GM23338 (cell line): ENCODE data around the gene CMSS1. TPM values are rescaled to one million over a fixed set of nuclear protein-coding genes. Genes with fewer than 3 reads are reported as not detected.

ENCODE experiments used
- ATAC-seq: fragments of 200-7000 bp; cut with Tn5 transposase; 3 replicates; pipeline ENCODE4 v1.9.1; 2020
- DNase-seq: peaks from one replicate; pipeline ENCODE4 v3.0.0-alpha.2; 2015; ENCODE audit warnings: low spot score
- H2AFZ ChIP-seq: fragments of 200-600 bp; sonication (generic); 2 replicates; pipeline ENCODE4 v1.8.0; 2016; ENCODE audit warnings: antibody characterized with exemption, mild to moderate bottlenecking, moderate library complexity
- H3F3A ChIP-seq: fragments of 200-600 bp; sonication (generic); replicated peaks from 2 replicates; pipeline ENCODE4 v1.8.0; 2017; ENCODE audit warnings: antibody characterized with exemption, mixed run types, low read depth
- H3K27ac ChIP-seq: fragments of 200-600 bp; sonication (generic); 2 replicates; pipeline ENCODE4 v1.6.1; 2016; ENCODE audit warnings: low read depth
- H3K27me3 ChIP-seq: fragments of 200-600 bp; sonication (generic); 2 replicates; pipeline ENCODE4 v1.8.0; 2016; ENCODE audit warnings: mild to moderate bottlenecking, mixed run types, moderate library complexity; ENCODE audit not compliant: insufficient read depth
- H3K36me3 ChIP-seq: fragments of 200-600 bp; sonication (generic); 2 replicates; pipeline ENCODE4 v1.8.0; 2016; ENCODE audit warnings: mild to moderate bottlenecking; ENCODE audit not compliant: insufficient read depth
- H3K4me1 ChIP-seq: fragments of 200-600 bp; sonication (generic); 2 replicates; pipeline ENCODE4 v1.8.0; 2016; ENCODE audit warnings: mild to moderate bottlenecking, moderate library complexity; ENCODE audit not compliant: insufficient read depth
- H3K4me2 ChIP-seq: fragments of 200-600 bp; sonication (generic); 2 replicates; pipeline ENCODE4 v1.7.1; 2017; ENCODE audit warnings: mixed run types
- H3K4me3 ChIP-seq: fragments of 200-600 bp; sonication (generic); 2 replicates; pipeline ENCODE4 v1.6.1; 2016; ENCODE audit warnings: mixed run types
- H3K79me2 ChIP-seq: fragments of 200-600 bp; sonication (generic); replicated peaks from 2 replicates; pipeline ENCODE4 v1.8.0; 2017; ENCODE audit warnings: mild to moderate bottlenecking; ENCODE audit not compliant: insufficient read depth
- H3K9me2 ChIP-seq: fragments of 200-600 bp; sonication (generic); 2 replicates; pipeline ENCODE4 v1.8.0; 2017; ENCODE audit not compliant: insufficient read depth
- H4K20me1 ChIP-seq: fragments of 200-600 bp; sonication (generic); replicated peaks from 2 replicates; pipeline ENCODE4 v1.8.0; 2017; ENCODE audit warnings: mild to moderate bottlenecking; ENCODE audit not compliant: insufficient read depth
- H3K27ac Mint-ChIP-seq: 2 replicates; pipeline ENCODE4 v1.8.0; 2020; ENCODE audit warnings: inconsistent platforms, mild to moderate bottlenecking, moderate library complexity, mixed read lengths
- H3K27me3 Mint-ChIP-seq: 3 replicates; pipeline ENCODE4 v1.8.0; 2022; ENCODE audit warnings: low read depth, mild to moderate bottlenecking, moderate library complexity, mixed read lengths, inconsistent platforms; ENCODE audit not compliant: insufficient read depth, poor library complexity
- H3K36me3 Mint-ChIP-seq: 3 replicates; pipeline ENCODE4 v1.8.0; 2021; ENCODE audit warnings: low read depth, mild to moderate bottlenecking, inconsistent platforms, moderate library complexity, mixed read lengths
- H3K4me1 Mint-ChIP-seq: 3 replicates; pipeline ENCODE4 v1.8.0; 2020; ENCODE audit warnings: mild to moderate bottlenecking, inconsistent platforms, mixed read lengths
- H3K4me3 Mint-ChIP-seq: 3 replicates; pipeline ENCODE4 v1.8.0; 2021; ENCODE audit warnings: moderate library complexity, mild to moderate bottlenecking, inconsistent platforms, mixed read lengths
- H3K9me3 Mint-ChIP-seq: 3 replicates; pipeline ENCODE4 v1.8.0; 2020; ENCODE audit warnings: moderate library complexity, mild to moderate bottlenecking, inconsistent platforms, mixed read lengths
- CREB1 ChIP-seq: fragments of 250-450 bp; sonication (Bioruptor Pico); IDR thresholded peaks from 2 replicates; pipeline ENCODE4 v1.5.0; 2020; ENCODE audit warnings: low read depth, mild to moderate bottlenecking, moderate library complexity
- CTCF ChIP-seq, 2 experiments: fragments of 200-600 bp in 1 of 2; sonication (generic) in 1 of 2; conservative IDR thresholded peaks; 2 replicates each; pipeline versions ENCODE4 v1.5.1 to v1.6.1; 2016 to 2017; ENCODE audit warnings: antibody characterized with exemption in 2 of 2, low read depth in 2 of 2, mild to moderate bottlenecking in 2 of 2, moderate library complexity in 1 of 2
- ETS1 ChIP-seq: IDR thresholded peaks from 2 replicates; pipeline ENCODE4 v1.6.1; 2016; ENCODE audit warnings: antibody characterized with exemption
- EZH2 ChIP-seq: fragments of 200-600 bp; sonication (generic); IDR thresholded peaks from one replicate; pipeline ENCODE4 v1.8.0; 2017; ENCODE audit warnings: antibody characterized with exemption, mild to moderate bottlenecking, low read depth; ENCODE audit not compliant: unreplicated experiment
- EZH2phosphoT487 ChIP-seq: fragments of 200-600 bp; sonication (generic); IDR thresholded peaks from one replicate; pipeline ENCODE4 v1.8.1; 2018; ENCODE audit warnings: antibody characterized with exemption; ENCODE audit not compliant: unreplicated experiment
- JUNB ChIP-seq: IDR thresholded peaks from one replicate; pipeline ENCODE4 v1.6.1; 2016; ENCODE audit warnings: antibody characterized with exemption; ENCODE audit not compliant: unreplicated experiment
- NANOG ChIP-seq: IDR thresholded peaks from 2 replicates; pipeline ENCODE4 v1.6.1; 2016; ENCODE audit warnings: antibody characterized with exemption, borderline replicate concordance
- POLR2AphosphoS5 ChIP-seq: IDR thresholded peaks from 2 replicates; pipeline ENCODE4 v1.6.1; 2016; ENCODE audit warnings: antibody characterized with exemption, low read depth
- REST ChIP-seq: IDR thresholded peaks from one replicate; pipeline ENCODE4 v1.6.1; 2018; ENCODE audit warnings: antibody characterized with exemption; ENCODE audit not compliant: unreplicated experiment
- STAT1 ChIP-seq: IDR thresholded peaks from one replicate; pipeline ENCODE4 v1.6.1; 2016; ENCODE audit warnings: antibody characterized with exemption; ENCODE audit not compliant: unreplicated experiment
- ZNF114 ChIP-seq: fragments of 250-450 bp; sonication (Bioruptor Pico); IDR thresholded peaks from 2 replicates; pipeline ENCODE4 v1.5.0; 2020; ENCODE audit warnings: mild to moderate bottlenecking, moderate library complexity
- ZNF331 ChIP-seq: fragments of 250-450 bp; sonication (Bioruptor Pico); IDR thresholded peaks from 2 replicates; pipeline ENCODE4 v1.5.0; 2020; ENCODE audit warnings: low read depth, mild to moderate bottlenecking, moderate library complexity
- ZNF462 ChIP-seq: fragments of 250-450 bp; sonication (Bioruptor Pico); IDR thresholded peaks from 2 replicates; pipeline ENCODE4 v1.5.0; 2020; ENCODE audit warnings: mild to moderate bottlenecking, moderate library complexity
- polyA plus RNA-seq: library from polyadenylated mRNA; unstranded; fragments of >200 nt; fragmentation: Nextera tagmentation; extraction: Ambion mirVana; gene quantifications from 2 replicates; pipeline ENCODE4 v1.2.1, GENCODE V29; 2016
- total RNA-seq: library from RNA; depleted of rRNA; stranded (reverse); fragments of >200 nt; shearing (Covaris generic); gene quantifications from 2 replicates; pipeline ENCODE4 v1.2.3, GENCODE V29; 2014

The CMSS1 gene
- total and polyA plus RNA-seq, 2 experiments from 2014 or later, result 39.4 to 187 TPM

GRCh38 chr3:100164743-100165142 lies 347.1 kb downstream of the CMSS1 start:
- Histone ChIP-seq H3K4me1 (no peaks in the 10 kb centered on the region), H3K9me2 (no peaks in the 10 kb centered on the region), H3K27ac (no peak overlapping the region), H3K79me2 (no peaks in the 10 kb centered on the region), H3K27me3 (no peaks in the 10 kb centered on the region), H3K4me3 (no peak overlapping the region), H4K20me1 (no peaks in the 10 kb centered on the region), H3K36me3 (0 out of 2 replicates have a peak, but pooled peaks cover 3% of the 10 kb centered on the region), H2AFZ (no peak overlapping the region), H3F3A (no peaks in the 10 kb centered on the region), H3K4me2 (no peak overlapping the region)
- no peak for ATAC-seq
- Mint-ChIP-seq H3K4me3 (no peak overlapping the region), H3K27me3 (no peaks in the 10 kb centered on the region), H3K27ac (no peak overlapping the region), H3K36me3 (no peaks in the 10 kb centered on the region), H3K9me3 (no peaks in the 10 kb centered on the region), H3K4me1 (no peaks in the 10 kb centered on the region)
- no peak for DNase-seq
- no peak for TF ChIP-seq POLR2AphosphoS5
- no peak for TF ChIP-seq CTCF (conservative IDR thresholded peaks at IDR 0.05; ENCODE audit: low read depth in 2 of 2)
- no peak for TF ChIP-seq STAT1
- no peak for TF ChIP-seq EZH2
- no peak for TF ChIP-seq EZH2phosphoT487
- TF ChIP-seq JUNB, result no peak
- TF ChIP-seq ZNF462 (CRISPR knock-in tag), result no peak
- TF ChIP-seq ETS1, result no peak
- TF ChIP-seq ZNF114 (CRISPR knock-in tag), result no peak
- TF ChIP-seq REST, result no peak
- TF ChIP-seq NANOG, result no peak
- TF ChIP-seq ZNF331 (CRISPR knock-in tag), result no peak
- TF ChIP-seq CREB1 (CRISPR knock-in tag), result no peak
